Measurements from ENCODE around the gene SOST.

DNA sequence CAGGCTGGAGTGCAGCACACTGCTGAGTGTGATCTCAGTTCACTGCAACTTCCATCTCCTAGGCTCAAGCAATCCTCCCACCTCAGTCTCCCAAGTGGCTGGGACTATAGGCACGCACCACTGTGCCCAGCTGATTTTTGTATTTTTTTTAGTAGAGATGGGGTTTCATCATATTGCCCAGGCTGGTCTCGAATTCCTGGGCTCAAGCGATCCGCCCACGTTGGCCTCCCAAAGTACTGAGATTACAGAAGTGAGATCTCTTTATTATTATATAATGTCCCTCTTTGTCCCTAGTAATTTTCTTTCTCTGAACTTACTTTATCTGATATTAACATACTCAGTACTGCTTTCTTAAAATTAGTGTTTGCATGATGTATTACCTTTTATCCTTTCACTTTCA lies 29.9 kb upstream of the SOST start:
- TF ChIP-seq CTCF (IDR thresholded peaks at IDR 0.05; ENCODE audit: insufficient read depth, low read depth, low read length) (no peak), EZH2 (IDR thresholded peaks at IDR 0.05; ENCODE audit: insufficient read depth, low read length) (no peak)
